Keratinocyte (primary cell): ENCODE measurements around the gene SORBS2. TPM values are rescaled to one million over a fixed set of nuclear protein-coding genes. Genes with fewer than 3 reads are reported as not detected.

Experiments used
- DNase-seq: peaks from one replicate; pipeline ENCODE4 v3.0.0-alpha.2; 2011; ENCODE audit warnings: low read depth, missing footprints, low spot score
- FAIRE-seq: peaks from 2 replicates; lab custom pipeline; 2011; peaks lifted over from hg19 to GRCh38; lab: Jason Lieb, UNC
- H2AFZ ChIP-seq: 2 replicates; pipeline ENCODE4 v1.6.0; 2012; ENCODE audit warnings: low read length, control low read depth, inconsistent platforms; ENCODE audit not compliant: control insufficient read depth
- H3K27ac ChIP-seq: 2 replicates; pipeline ENCODE4 v1.5.1; 2011; ENCODE audit warnings: low read length; ENCODE audit not compliant: control insufficient read depth, insufficient read depth
- H3K27me3 ChIP-seq: 3 replicates; pipeline ENCODE4 v1.6.0; 2011; ENCODE audit warnings: low read length; ENCODE audit not compliant: control insufficient read depth, insufficient read depth; ENCODE audit errors: extremely low read depth
- H3K36me3 ChIP-seq, 2 experiments: 2 replicates in 1 of 2; 3 replicates in 1 of 2; pipeline ENCODE4 v1.5.1; 2011; ENCODE audit warnings: low read length in 2 of 2, mild to moderate bottlenecking in 1 of 2; ENCODE audit not compliant: control insufficient read depth in 2 of 2, insufficient read depth in 2 of 2; ENCODE audit errors: extremely low read depth in 1 of 2
- H3K4me1 ChIP-seq: 3 replicates; pipeline ENCODE4 v1.5.1; 2011; ENCODE audit warnings: low read length; ENCODE audit not compliant: control insufficient read depth, insufficient read depth; ENCODE audit errors: extremely low read depth
- H3K4me2 ChIP-seq: 3 replicates; pipeline ENCODE4 v1.6.0; 2011; ENCODE audit warnings: low read depth, low read length; ENCODE audit not compliant: control insufficient read depth, insufficient read depth; ENCODE audit errors: extremely low read depth
- H3K4me3 ChIP-seq, 3 experiments: fragments of 200-600 bp in 1 of 3; sonication (generic) in 1 of 3; 2 replicates in 2 of 3; 3 replicates in 1 of 3; pipeline ENCODE4 v1.5.1; 2011 to 2016; ENCODE audit warnings: low read length in 3 of 3, mild to moderate bottlenecking in 3 of 3, control low read depth in 2 of 3, inconsistent platforms in 1 of 3, low read depth in 1 of 3, mixed read lengths in 1 of 3, mixed run types in 1 of 3, moderate library complexity in 1 of 3; ENCODE audit not compliant: control insufficient read depth in 2 of 3, insufficient read depth in 2 of 3; ENCODE audit errors: extremely low read depth in 1 of 3
- H3K79me2 ChIP-seq: 2 replicates; pipeline ENCODE4 v1.6.0; 2012; ENCODE audit warnings: low read length; ENCODE audit not compliant: control insufficient read depth, insufficient read depth
- H3K9ac ChIP-seq: 3 replicates; pipeline ENCODE4 v1.6.0; 2011; ENCODE audit warnings: low read length; ENCODE audit not compliant: control insufficient read depth, insufficient read depth; ENCODE audit errors: extremely low read depth
- H3K9me1 ChIP-seq: 3 replicates; pipeline ENCODE4 v1.6.0; 2011; ENCODE audit warnings: low read length; ENCODE audit not compliant: control insufficient read depth, insufficient read depth; ENCODE audit errors: extremely low read depth
- H3K9me3 ChIP-seq: 2 replicates; pipeline ENCODE4 v1.5.1; 2012; ENCODE audit warnings: low read depth, low read length; ENCODE audit not compliant: control insufficient read depth
- H4K20me1 ChIP-seq: 3 replicates; pipeline ENCODE4 v1.6.0; 2011; ENCODE audit warnings: low read length; ENCODE audit not compliant: control insufficient read depth, insufficient read depth; ENCODE audit errors: extremely low read depth
- EZH2 ChIP-seq: IDR thresholded peaks from one replicate; pipeline ENCODE4 v1.6.1; 2012; ENCODE audit warnings: inconsistent platforms, mild to moderate bottlenecking, low read length, moderate library complexity
- dilution Hi-C: fragments of 300-500 bp; cut with MboI; formaldehyde crosslinking; loops from one replicate; pipeline ENCODE4 v1.7.0; 2020; ENCODE audit warnings: low sequenced_read_pairs; ENCODE audit not compliant: extremely low pct_ligation_motif_present
- polyA plus RNA-seq, 5 experiments: library from polyadenylated mRNA; depleted of rRNA in 3 of 5; stranded (reverse) in 3 of 5; stranded (forward) in 1 of 5; unstranded in 1 of 5; fragments of >200 nt; gene quantifications; 1 replicate in 1 of 5; 2 replicates in 3 of 5; 3 replicates in 1 of 5; pipeline versions ENCODE4 v1.2.1 to v1.2.3, GENCODE V29; 2011 to 2012; ENCODE audit warnings: missing spikeins in 2 of 5, low read depth in 1 of 5, low replicate concordance in 1 of 5
- TF ChIP-seq, protein P1 (sequence below), 3 experiments: IDR thresholded peaks in 1 of 3; conservative IDR thresholded peaks in 1 of 3; optimal IDR thresholded peaks in 1 of 3; 2 replicates in 2 of 3; 3 replicates in 1 of 3; pipeline versions ENCODE3 to v1.5.1; 2011; ENCODE audit warnings: low read length in 3 of 3, mild to moderate bottlenecking in 3 of 3, moderate library complexity in 2 of 3, control low read depth in 1 of 3, inconsistent platforms in 1 of 3; ENCODE audit not compliant: insufficient read depth in 2 of 3; ENCODE audit errors: extremely low read depth in 1 of 3

Gene SORBS2
- polyA plus RNA-seq, 1 donor (not counting 4 experiments of a cell fraction or from before 2014, with no cell fraction given), result 0.14 TPM

DNA sequence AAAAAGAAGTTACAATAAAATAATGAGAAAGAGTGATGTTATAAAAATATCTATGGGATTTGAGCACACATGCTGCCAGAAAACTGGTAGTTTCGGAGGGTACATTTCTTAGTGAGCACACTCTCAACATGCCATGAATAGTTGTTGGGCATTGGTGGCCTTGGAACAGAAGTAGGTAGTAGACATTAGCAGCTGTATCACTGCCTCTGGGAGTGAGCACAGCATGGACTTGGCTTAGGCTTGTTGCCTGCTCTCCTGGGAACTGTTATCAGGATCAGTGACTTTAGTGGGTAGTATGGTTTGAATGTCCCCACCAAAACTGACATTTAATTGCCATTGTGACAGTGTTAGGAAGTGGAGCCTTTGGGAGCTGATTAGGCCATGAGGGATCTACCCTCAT lies 263.4 kb downstream of the SORBS2 start:
- no peak overlapping the region for H3K9ac ChIP-seq
- H3K4me2 ChIP-seq, result no peak overlapping the region
- no peaks in the 10 kb centered on the region for H3K9me1 ChIP-seq
- dilution Hi-C loops, result no loop called here
- no peak for FAIRE-seq
- H4K20me1 ChIP-seq, result no peaks in the 10 kb centered on the region
- TF ChIP-seq EZH2, result no peak
- TF ChIP-seq, protein P1, sequence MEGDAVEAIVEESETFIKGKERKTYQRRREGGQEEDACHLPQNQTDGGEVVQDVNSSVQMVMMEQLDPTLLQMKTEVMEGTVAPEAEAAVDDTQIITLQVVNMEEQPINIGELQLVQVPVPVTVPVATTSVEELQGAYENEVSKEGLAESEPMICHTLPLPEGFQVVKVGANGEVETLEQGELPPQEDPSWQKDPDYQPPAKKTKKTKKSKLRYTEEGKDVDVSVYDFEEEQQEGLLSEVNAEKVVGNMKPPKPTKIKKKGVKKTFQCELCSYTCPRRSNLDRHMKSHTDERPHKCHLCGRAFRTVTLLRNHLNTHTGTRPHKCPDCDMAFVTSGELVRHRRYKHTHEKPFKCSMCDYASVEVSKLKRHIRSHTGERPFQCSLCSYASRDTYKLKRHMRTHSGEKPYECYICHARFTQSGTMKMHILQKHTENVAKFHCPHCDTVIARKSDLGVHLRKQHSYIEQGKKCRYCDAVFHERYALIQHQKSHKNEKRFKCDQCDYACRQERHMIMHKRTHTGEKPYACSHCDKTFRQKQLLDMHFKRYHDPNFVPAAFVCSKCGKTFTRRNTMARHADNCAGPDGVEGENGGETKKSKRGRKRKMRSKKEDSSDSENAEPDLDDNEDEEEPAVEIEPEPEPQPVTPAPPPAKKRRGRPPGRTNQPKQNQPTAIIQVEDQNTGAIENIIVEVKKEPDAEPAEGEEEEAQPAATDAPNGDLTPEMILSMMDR (optimal IDR thresholded peaks at IDR 0.05 in 1 of 3, IDR thresholded peaks at IDR 0.05 in 1 of 3, conservative IDR thresholded peaks at IDR 0.05 in 1 of 3; ENCODE audit: extremely low read depth in 1 of 3, insufficient read depth in 2 of 3, low read length in 3 of 3), result no peak
- H3K36me3 ChIP-seq, result no peaks in the 10 kb centered on the region
- H3K27ac ChIP-seq, result no peak overlapping the region
- H3K79me2 ChIP-seq, result no peaks in the 10 kb centered on the region
- H3K4me1 ChIP-seq, result peaks cover 3% of the 10 kb centered on the region
- H2AFZ ChIP-seq, result no peak overlapping the region
- H3K9me3 ChIP-seq, result no peaks in the 10 kb centered on the region
- DNase-seq, result no peak
- no peak overlapping the region for H3K4me3 ChIP-seq
- no peaks in the 10 kb centered on the region for H3K27me3 ChIP-seq

DNA sequence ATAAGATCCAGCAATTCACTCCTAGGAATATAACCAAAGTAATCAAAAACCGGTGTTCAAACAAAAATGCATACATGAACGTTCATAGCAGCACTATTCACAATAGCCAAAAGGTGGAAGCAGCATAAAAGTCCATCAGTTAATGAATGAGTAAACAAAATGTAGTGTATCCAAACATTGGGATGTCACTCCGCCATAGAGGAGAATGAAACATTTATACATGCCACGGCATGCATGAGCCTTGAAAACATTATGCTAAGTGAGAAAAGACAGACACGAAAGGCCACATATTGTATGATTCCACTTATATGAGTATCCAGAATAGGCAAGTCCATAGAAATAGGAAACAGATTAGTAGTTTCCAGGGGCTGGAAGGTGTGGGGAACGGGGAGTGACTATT lies 265.7 kb downstream of the SORBS2 start:
- Histone ChIP-seq H3K9ac (no peak overlapping the region), H3K79me2 (no peaks in the 10 kb centered on the region), H3K36me3 (no peaks in the 10 kb centered on the region), H3K27ac (no peak overlapping the region), H3K4me3 (no peak overlapping the region), H3K4me1 (no peaks in the 10 kb centered on the region), H3K27me3 (peaks cover 3% of the 10 kb centered on the region), H3K9me3 (no peaks in the 10 kb centered on the region), H3K4me2 (no peak overlapping the region), H3K9me1 (no peaks in the 10 kb centered on the region), H2AFZ (no peak overlapping the region), H4K20me1 (no peaks in the 10 kb centered on the region)
- TF ChIP-seq, protein P1 (optimal IDR thresholded peaks at IDR 0.05 in 1 of 3, IDR thresholded peaks at IDR 0.05 in 1 of 3, conservative IDR thresholded peaks at IDR 0.05 in 1 of 3; ENCODE audit: extremely low read depth in 1 of 3, insufficient read depth in 2 of 3, low read length in 3 of 3), result no peak
- no peak for TF ChIP-seq EZH2
- no peak for DNase-seq
- no peak for FAIRE-seq
- dilution Hi-C loops, result no loop called here
